ENCODE measurements around the gene MMD2.

MMD2 gene

GRCh38 chr7:4939971-4940728 lies 18.8 kb downstream of the MMD2 start:
- DNase-seq (ENCODE audit: low read depth): no peak
- H3K4me3 ChIP-seq (ENCODE audit: low read length): no peak overlapping the region
- TF ChIP-seq CTCF (IDR thresholded peaks at IDR 0.05; ENCODE audit: insufficient read depth, low read depth, low read length, missing control alignments): no peak

GRCh38 chr7:4937411-4937810 lies 21.6 kb downstream of the MMD2 start:
- no peak for TF ChIP-seq CTCF (IDR thresholded peaks at IDR 0.05; ENCODE audit: insufficient read depth, low read depth, low read length, missing control alignments)
- no peak overlapping the region for H3K4me3 ChIP-seq (ENCODE audit: low read length)
- DNase-seq (ENCODE audit: low read depth): no peak

- no peak for TF ChIP-seq CTCF (IDR thresholded peaks at IDR 0.05; ENCODE audit: insufficient read depth, low read depth, low read length, missing control alignments)
- no peak overlapping the region for H3K4me3 ChIP-seq (ENCODE audit: low read length)
- DNase-seq (ENCODE audit: low read depth): no peak
Measured at GRCh38 chr7:4934419-4935025, 24.5 kb downstream of the MMD2 start.

- no peak for DNase-seq (ENCODE audit: low read depth)
- TF ChIP-seq CTCF (IDR thresholded peaks at IDR 0.05; ENCODE audit: insufficient read depth, low read depth, low read length, missing control alignments): no peak
- no peak overlapping the region for H3K4me3 ChIP-seq (ENCODE audit: low read length)
Measured at GRCh38 chr7:4931943-4932342, 27.0 kb downstream of the MMD2 start.

DNA sequence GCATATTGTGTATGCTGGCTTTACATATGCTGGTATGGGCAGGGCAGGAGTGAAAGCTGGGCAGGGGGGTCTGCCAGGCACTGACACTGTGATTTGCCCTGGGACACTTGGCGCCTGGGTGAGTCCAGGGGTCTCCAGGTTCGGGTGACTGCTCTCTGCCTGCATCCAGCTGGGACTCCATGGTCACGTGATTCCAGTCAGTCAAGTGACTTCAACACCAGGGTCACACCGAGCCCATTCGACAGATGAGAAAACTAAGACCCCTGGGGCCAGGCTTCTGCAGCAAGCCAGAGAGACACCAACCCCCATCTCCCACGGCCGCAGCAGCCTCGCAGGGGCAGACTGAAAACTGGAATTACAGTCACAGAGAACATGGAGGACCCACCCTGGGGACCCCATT lies 30.0 kb downstream of the MMD2 start:
- H3K4me3 ChIP-seq (ENCODE audit: low read length): no peak overlapping the region
- no peak for DNase-seq (ENCODE audit: low read depth)
- no peak for TF ChIP-seq CTCF (IDR thresholded peaks at IDR 0.05; ENCODE audit: insufficient read depth, low read depth, low read length, missing control alignments)

GRCh38 chr7:4928445-4928844 lies 30.5 kb downstream of the MMD2 start:
- no peak for DNase-seq (ENCODE audit: low read depth)
- no peak overlapping the region for H3K4me3 ChIP-seq (ENCODE audit: low read length)
- no peak for TF ChIP-seq CTCF (IDR thresholded peaks at IDR 0.05; ENCODE audit: insufficient read depth, low read depth, low read length, missing control alignments)
